ENCODE measurements around the gene SIAE.

Gene SIAE

GRCh38 chr11:124673333-124674167 lies at the start of gene SIAE, which contains the start of gene SPA17:
Gene SIAE, minus strand, starts transcription at chr11:124673739. Its CDS starts 31 bp downstream, at chr11:124673708.
Gene SPA17, plus strand, starts transcription at chr11:124673904. Its CDS starts 1,361 bp downstream, at chr11:124675265.
- DNase-seq = peak; percentile 90

DNA sequence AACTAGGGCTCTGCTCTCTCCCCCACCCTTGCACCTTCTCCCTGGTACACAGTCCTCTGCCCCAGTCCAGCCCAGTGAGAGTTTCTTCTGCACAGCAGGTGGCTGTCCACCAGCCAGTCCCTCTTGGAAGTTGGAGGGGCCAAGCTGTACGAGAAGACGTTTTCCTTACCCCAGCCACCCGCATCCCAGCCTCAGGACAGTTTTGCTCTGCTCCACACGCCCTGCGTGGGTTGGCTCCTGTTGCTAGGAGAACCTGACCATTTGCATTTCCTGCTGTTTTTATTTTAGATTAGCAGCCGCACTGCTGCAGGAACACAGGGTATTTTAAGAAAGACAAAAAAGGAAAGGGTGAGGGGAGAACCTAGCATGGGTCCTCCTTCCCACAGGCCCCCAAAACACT lies 48.6 kb upstream of the SIAE start:
- DNase-seq = no peak

DNA sequence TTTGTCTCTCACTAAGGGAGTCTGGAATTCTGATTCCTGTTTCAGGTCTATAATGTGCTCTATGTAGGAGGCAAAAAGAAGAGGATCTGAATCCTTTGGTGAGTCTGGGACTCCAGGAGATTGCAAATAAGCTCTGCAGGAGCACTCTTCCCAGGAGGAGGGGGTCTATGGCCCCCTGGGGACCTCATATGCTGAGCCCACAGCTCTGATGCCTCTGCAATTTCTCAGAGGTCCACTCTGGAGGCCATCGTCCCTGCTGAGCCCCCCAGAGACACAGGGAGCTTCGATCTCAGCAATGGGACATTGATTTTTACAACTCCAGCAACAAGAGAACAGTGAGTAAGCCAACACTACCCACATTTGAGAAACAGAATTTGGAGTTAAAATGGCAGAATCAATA lies 46.0 kb upstream of the SIAE start:
- DNase-seq = no peak

- DNase-seq = no peak
Observed at GRCh38 chr11:124718801-124719200, 45.3 kb upstream of the SIAE start.

DNA sequence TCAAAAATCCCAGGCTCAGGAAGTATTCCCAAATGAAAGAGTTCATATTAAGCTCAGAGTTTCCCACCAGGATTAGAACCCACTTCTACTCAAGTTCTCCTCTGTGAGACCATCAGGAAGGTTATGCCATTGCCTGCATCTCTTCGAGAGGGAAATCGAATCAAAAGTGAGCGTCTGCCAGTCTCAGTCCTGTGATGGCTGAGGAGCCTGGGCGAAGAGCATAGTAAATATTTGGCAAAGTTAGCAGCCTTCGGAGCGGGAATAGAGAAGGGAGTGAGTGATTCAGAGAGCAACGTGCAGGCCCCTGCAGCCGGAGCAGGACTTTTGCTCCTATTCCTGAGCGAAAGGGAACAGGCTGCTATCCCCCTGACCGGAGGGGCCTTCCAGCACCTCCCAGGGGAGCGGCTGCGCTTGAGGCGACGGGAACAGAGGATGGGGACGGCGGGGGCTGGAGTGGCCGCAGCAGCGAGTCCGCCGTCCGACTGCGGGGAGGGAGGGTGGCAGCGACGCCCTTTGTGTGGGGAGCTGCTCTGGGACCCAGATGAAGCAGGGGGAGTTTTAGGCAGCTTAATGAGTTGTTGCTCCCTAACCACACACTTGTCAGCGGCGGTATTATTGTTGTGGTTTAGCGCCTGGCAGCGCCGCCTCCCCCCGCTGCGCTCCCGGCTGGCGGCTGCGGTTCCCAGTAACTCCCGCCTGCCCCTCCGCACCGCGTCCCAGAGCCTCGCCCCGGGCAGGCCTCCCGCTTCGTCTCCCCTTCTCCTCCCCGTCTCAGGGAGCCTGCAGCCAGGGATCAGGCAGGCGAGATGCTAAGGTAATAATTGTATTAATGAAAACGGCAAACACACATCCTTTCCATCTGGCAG lies 44.5 kb upstream of the SIAE start:
- no peak for DNase-seq

GRCh38 chr11:124717421-124717785 lies 43.9 kb upstream of the SIAE start:
- DNase-seq = no peak

DNA sequence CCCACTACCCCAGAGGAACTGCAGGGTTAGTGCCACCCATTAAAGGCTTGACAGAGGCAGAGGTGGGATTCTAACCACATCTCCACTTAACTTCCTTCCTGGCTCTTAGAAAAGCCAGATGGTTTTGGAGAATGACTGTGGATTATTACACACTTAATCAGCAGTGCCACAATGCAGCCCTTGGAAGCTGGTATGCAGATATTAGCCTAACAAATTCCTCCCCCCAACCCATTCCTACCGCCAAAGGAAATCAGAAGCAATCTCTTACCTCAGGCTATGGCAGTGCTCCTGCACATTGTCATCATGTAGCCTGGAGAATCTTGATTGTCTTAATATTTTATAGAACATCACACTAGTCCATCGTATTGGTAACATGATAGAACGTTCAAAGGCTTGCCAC lies 43.1 kb upstream of the SIAE start:
- no peak for DNase-seq

GRCh38 chr11:124712392-124712791 lies 38.9 kb upstream of the SIAE start:
- no peak for DNase-seq

DNA sequence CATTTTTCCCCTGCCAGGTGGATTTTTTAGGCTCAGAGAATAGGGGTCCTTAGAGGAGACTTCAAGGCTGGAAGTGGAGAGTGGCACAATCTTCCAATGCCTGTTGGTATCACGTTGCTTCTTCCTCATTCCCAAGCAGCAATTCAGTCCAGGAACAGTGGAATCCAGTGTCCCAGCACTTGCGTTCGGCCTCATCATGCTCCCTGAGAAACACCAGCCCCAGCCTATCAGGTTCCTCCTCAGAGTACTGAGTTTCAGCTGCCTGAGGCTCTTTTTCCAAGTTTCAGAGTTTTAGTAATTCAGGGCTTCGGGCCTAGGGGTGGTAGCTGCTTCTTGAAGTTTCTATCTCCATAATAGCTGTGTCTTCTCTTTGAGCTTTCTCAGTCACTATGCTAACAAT lies 34.3 kb upstream of the SIAE start:
- no peak for DNase-seq

DNA sequence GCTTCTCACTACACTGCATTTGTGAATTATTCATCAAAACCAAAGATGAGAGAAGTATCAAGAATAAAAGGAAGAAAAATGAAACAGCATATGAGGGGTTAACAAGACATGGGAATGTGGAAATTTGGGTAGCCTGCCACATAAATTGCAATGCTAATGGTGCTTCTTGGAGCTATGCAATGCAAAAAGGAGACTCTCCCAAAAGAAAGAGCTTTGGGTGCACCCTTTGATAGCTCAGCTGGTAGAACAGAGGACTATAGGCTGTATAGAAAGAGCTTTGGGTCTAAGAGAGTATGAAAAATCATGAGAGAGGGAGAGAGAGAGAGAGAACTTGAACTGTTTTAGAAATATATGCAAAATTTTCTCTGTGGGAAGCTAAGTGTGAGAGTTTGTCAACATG lies 26.5 kb upstream of the SIAE start:
- no peak for DNase-seq

DNA sequence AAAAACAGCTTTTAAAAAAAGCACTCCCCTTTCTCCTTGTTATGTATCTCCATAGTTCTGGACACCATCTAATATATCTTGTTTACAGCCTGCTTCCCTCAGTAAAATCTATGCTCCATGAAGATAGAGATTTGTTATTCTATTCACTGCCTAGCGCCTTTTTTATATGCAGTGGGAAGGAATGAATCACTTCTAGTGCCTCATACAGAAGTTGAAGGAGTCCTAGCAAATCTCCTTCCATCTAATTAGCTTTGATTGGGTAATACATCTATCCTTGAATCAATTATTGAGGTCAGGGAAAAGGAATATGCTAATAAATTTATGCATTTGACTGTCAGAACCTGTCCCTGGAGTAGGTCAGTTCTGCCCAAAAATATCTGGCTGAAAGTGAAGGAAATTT lies 26.0 kb upstream of the SIAE start:
- DNase-seq = no peak

DNA sequence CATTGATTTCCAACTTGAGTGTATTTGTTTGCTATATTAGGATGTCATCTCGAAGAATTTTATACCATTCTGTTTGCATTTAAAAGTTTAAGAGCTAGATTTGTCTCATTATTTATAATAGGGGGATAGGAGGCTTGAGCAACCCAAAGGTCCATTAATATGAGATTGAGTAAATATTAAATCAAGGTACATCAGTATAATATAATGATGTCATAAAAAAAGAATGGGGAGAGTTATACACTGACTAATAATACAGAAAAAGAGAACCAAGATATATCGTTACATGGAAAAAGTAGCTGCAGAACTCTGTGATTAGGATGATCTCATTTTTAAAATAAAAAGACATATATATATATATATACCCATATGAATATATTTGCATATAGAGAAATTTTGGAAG lies 19.6 kb upstream of the SIAE start:
- DNase-seq = no peak

- DNase-seq = no peak
Observed at GRCh38 chr11:124682443-124682842, 8.9 kb upstream of the SIAE start.

DNA sequence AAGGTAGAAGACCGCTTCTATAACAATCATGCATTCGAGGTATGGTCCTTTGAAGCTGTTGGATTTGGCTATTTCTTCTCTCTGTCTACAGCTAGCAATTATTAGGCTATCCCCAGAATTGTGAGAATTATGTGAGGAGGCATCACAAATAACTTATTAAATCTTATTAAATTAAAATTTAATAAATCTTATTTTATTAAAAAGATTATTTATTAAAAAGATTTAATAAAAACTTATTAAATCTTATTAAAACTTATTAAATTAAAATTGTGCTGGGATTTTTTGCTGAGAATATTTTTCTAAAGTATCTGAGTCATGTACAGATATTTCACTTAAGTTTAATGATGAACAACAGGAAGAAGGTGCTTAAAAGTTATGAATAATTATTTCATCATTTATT lies 7.9 kb upstream of the SIAE start:
- DNase-seq = no peak

GRCh38 chr11:124678416-124678815 lies 4.9 kb upstream of the SIAE start:
- DNase-seq = no peak

DNA sequence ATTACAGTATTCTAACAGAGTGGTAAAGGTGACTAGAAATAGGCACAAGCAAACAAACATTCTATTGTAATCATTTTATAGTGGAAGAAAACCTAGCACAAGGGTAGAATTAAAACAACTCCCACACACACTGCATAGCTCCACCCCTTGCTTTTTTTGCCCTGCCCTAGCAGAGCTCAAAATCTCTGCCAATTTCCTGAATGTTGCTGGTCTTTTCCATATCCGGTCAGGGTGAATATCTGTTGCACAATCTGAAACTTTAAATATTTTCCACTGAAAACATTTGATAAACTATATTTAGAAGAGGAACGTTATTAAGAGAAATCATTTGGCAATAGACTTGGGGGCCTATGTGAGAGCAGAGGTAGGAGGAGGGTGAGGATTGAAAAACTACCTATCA lies 2.8 kb upstream of the SIAE start:
- DNase-seq = no peak

DNA sequence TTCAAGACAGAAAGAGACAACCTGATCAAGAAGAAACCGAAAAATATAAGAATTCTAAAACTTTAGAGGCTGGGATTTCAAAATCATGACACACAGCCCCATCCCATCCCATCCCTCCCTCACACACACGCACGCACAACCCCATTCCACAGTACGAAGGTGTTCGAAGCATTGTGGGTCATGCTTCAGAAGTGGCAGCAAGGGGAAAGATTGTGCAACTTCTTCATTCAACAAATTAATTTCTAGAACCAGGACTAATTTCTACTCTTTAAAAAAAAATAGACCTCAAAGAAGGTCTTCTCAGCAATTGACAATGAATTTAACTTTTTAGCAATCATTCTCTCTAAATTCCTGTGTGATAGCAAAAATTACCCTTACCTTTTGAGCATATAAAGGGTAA lies 1.0 kb upstream of the SIAE start:
- no peak for DNase-seq

DNA sequence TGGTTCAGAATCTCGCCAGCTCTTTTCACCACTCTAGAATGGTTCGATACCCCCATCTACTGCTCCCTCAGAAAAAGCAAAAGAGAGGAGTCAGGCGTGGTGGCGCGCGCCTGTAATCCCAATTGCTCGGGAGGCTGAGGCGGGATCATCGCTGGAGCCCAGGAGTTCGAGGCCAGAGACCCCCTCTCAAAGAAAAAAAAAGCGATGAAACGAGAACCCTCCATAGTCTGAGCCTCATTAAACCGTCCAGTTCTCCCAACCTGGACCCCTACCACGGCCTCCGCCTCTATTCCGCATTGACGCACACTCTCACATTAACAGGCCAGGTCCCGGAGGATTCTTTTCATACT lies 604 bp upstream of the SIAE start:
- DNase-seq = no peak

GRCh38 chr11:124672536-124673215 lies 863 bp downstream of the SIAE start:
- no peak for DNase-seq

DNA sequence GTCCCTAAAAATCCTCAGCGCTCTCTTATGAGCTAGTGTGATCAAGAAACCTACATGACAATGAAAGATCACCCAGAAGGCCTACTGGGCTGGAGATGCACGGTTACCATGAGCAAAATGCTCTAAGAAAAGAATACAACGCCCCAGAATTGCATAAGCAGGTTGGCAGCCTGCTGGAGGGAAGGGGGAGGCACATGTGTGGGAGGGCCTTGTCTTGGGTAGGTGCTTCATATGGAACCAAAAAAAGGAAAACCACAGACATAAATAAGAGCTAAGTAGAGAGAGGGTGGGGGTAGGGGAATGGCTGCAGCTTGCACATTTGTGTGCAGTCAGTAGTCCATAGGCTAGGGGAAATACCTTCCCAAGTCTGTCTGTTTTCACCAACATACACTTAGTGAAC lies 2.8 kb downstream of the SIAE start:
- DNase-seq = no peak

DNA sequence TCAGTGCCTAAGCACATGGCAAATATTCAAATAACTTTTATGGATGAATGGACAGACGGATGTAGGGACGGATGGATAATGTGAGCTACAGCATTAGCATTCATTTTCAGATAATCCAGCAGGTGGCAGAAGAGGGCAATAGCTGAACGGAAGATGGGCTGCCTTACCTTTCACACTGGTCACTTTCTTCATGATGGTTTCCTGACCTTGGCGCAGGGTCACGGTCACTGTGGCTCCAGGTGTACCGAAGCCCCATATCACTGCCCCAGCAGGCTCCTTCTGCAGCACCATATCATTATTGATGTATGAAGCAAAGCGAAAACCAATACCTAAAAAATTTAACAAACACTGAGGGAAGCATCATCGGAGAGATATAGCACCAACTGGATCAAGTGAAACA lies 4.3 kb downstream of the SIAE start:
- DNase-seq = peak; percentile 30

DNA sequence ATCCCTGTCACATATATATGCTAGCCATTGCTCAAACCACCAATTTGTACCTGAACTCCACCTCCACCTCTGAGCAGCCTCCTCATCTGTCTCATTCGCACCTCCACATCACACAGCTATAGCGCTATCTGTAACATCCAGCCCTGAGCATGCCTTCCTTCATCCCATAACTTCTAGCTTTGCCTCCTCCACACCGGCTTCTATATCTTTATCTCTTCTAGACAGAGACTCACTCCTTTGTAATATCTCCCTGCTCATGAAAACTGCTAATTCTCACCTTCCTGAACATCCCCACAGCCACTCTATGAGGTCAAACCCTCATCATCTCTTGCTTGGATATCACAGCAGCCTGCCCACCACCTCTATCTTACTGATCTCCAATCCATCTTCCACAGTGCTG lies 5.9 kb downstream of the SIAE start:
- no peak for DNase-seq

DNA sequence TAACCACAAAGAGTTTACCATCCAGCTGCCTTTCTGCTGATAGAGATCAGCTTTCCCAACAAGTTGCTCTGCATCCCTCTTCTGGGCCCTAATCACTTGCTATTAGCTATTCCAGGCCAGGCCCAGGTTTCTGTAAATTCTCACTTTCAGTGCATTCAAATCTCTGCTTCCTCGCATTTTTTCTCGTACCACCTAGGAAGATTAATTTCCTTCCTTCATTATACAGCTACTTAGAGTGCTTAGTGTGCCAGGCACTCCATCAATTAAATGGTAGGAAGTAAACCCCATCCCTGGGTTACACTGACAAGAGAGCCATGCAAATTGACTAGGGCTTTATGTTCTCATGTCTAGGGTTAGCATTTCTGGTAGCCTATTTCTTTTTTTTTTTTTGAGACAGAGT lies 9.7 kb downstream of the SIAE start:
- no peak for DNase-seq

DNA sequence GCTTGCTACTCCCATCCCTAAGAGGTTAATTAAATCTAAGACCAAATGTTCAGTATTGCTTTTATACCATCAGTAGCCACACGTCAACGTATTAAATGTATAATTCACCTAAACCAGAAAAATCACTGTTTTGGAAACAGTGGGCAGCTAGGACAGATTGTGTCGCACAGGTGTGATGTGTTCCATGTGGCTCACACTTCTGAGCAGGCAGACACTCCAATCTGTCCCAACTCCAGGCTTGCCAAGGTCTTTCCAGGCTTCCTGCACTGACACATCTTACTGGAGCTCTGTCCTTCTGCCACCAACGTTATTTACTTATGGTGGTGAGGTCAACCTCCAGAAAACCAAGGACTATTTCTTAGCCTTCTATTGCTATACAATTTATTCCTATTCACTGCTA lies 11.4 kb downstream of the SIAE start:
- no peak for DNase-seq

All from NCI-H1092 (cell line).